Neuronal stem cell (in vitro differentiated cells): Measurements from ENCODE around the gene TPST1.

Source experiments
- DNase-seq: peaks from one replicate; pipeline ENCODE4 v3.0.0-alpha.2; 2013; ENCODE audit warnings: low spot score
- H2AFZ ChIP-seq: one replicate; pipeline ENCODE4 v1.6.1; 2013; ENCODE audit warnings: mild to moderate bottlenecking, low read length, inconsistent platforms
- H2AK5ac ChIP-seq: 2 replicates; pipeline ENCODE4 v1.6.1; 2013; ENCODE audit warnings: low read depth, mild to moderate bottlenecking, inconsistent platforms, low read length, moderate library complexity, mixed read lengths
- H2BK120ac ChIP-seq: 2 replicates; pipeline ENCODE4 v1.6.1; 2013; ENCODE audit warnings: low read depth, mild to moderate bottlenecking, inconsistent platforms, low read length, moderate library complexity, mixed read lengths
- H2BK12ac ChIP-seq: one replicate; pipeline ENCODE4 v1.6.1; 2013; ENCODE audit warnings: low read length, inconsistent platforms
- H2BK15ac ChIP-seq: 2 replicates; pipeline ENCODE4 v1.6.1; 2013; ENCODE audit warnings: mild to moderate bottlenecking, low read length, inconsistent platforms, mixed read lengths
- H2BK5ac ChIP-seq: one replicate; pipeline ENCODE4 v1.6.1; 2013; ENCODE audit warnings: inconsistent platforms, mild to moderate bottlenecking, low read length, moderate library complexity
- H3K14ac ChIP-seq: one replicate; pipeline ENCODE4 v1.6.1; 2013; ENCODE audit warnings: low read length, inconsistent platforms
- H3K18ac ChIP-seq: 2 replicates; pipeline ENCODE4 v1.6.1; 2013; ENCODE audit warnings: low read length, inconsistent platforms
- H3K23ac ChIP-seq: 2 replicates; pipeline ENCODE4 v1.6.1; 2013; ENCODE audit warnings: low read depth, mild to moderate bottlenecking, mixed read lengths, low read length, inconsistent platforms; ENCODE audit not compliant: poor library complexity
- H3K27ac ChIP-seq: replicated peaks from 3 replicates; pipeline ENCODE4 v1.5.1; 2013; ENCODE audit warnings: low read length, inconsistent platforms
- H3K27me3 ChIP-seq, 3 experiments: 2 replicates each; pipeline ENCODE4 v1.6.1; 2013; ENCODE audit warnings: low read length in 3 of 3, mild to moderate bottlenecking in 2 of 3, inconsistent platforms in 1 of 3, low read depth in 1 of 3, mixed read lengths in 1 of 3, moderate library complexity in 1 of 3; ENCODE audit not compliant: control insufficient read depth in 3 of 3, insufficient read depth in 3 of 3
- H3K36me3 ChIP-seq, 2 donors: replicated peaks in 1 of 2; 2 replicates each; pipeline ENCODE4 v1.6.1; 2013; ENCODE audit warnings: low read length in 2 of 2; ENCODE audit not compliant: control insufficient read depth in 2 of 2, insufficient read depth in 2 of 2
- H3K4ac ChIP-seq: 2 replicates; pipeline ENCODE4 v1.6.1; 2013; ENCODE audit warnings: inconsistent platforms, mild to moderate bottlenecking, low read length, moderate library complexity
- H3K4me1 ChIP-seq, 2 donors: 1 replicate in 1 of 2; 2 replicates in 1 of 2; pipeline ENCODE4 v1.6.1; 2013; ENCODE audit warnings: low read length in 2 of 2, low read depth in 1 of 2; ENCODE audit not compliant: control insufficient read depth in 2 of 2, insufficient read depth in 1 of 2
- H3K4me2 ChIP-seq: one replicate; pipeline ENCODE4 v1.6.1; 2013; ENCODE audit warnings: mild to moderate bottlenecking, low read length, inconsistent platforms; ENCODE audit not compliant: insufficient read depth, poor library complexity, severe bottlenecking
- H3K4me3 ChIP-seq, 2 donors: 2 replicates each; pipeline ENCODE4 v1.5.1; 2013; ENCODE audit warnings: low read length in 2 of 2, mild to moderate bottlenecking in 2 of 2, inconsistent platforms in 1 of 2, moderate library complexity in 1 of 2
- H3K79me1 ChIP-seq: one replicate; pipeline ENCODE4 v1.6.1; 2013; ENCODE audit warnings: low read depth, mild to moderate bottlenecking, inconsistent platforms, low read length, moderate library complexity
- H3K9ac ChIP-seq: one replicate; pipeline ENCODE4 v1.6.1; 2013; ENCODE audit warnings: mild to moderate bottlenecking, low read depth, low read length, inconsistent platforms; ENCODE audit not compliant: poor library complexity
- H3K9me3 ChIP-seq, 2 donors: replicated peaks in 1 of 2; 2 replicates each; pipeline versions ENCODE3 to v1.6.1; 2013; ENCODE audit warnings: low read length in 2 of 2, mild to moderate bottlenecking in 2 of 2, inconsistent platforms in 1 of 2, low read depth in 1 of 2, mixed read lengths in 1 of 2, moderate library complexity in 1 of 2; ENCODE audit not compliant: control insufficient read depth in 2 of 2, insufficient read depth in 1 of 2
- H4K8ac ChIP-seq: one replicate; pipeline ENCODE4 v1.6.1; 2013; ENCODE audit warnings: low read depth, mild to moderate bottlenecking, inconsistent platforms, low read length, moderate library complexity
- H4K91ac ChIP-seq: one replicate; pipeline ENCODE4 v1.6.1; 2013; ENCODE audit warnings: low read length, low read depth, mild to moderate bottlenecking, inconsistent platforms; ENCODE audit not compliant: poor library complexity
- WGBS, 2 donors: extraction: QIAGEN DNeasy Blood & Tissue Kit; methylation state at CpG; one replicate each; pipeline ENCODE4 v1.1.7; 2013; ENCODE audit warnings: missing lambda C conversion rate in 2 of 2, mixed read lengths in 1 of 2; ENCODE audit not compliant: insufficient read length in 2 of 2, insufficient replicate concordance in 1 of 2; ENCODE audit errors: extremely low coverage in 2 of 2; 5-methylcytosine and 5-hydroxymethylcytosine counted together

The TPST1 gene

DNA sequence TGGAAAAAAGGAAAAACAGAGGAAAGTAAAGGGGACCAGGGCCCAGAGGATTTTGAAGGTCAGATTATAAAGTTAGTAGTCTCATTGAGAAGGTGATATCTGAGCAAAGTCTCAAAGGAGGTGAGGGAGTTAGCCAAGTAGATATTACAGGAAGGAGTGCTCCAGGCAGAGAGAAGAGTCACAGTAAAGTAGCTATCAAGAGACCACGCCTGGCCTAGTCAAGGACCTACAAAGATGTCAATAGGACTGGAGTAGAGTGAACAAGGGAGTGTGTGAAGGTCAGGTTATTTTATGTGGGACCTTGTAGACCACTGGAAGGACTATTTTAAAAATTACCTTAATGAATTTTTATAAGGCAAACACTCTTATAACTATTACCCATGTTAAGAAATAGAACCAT lies 64.8 kb downstream of the TPST1 start:
- no peaks in the 10 kb centered on the region for H3K27me3 ChIP-seq
- WGBS, 2 donors, result no CpG with 5 or more reads among the region's 1 CpG
- H4K8ac ChIP-seq, result no peak overlapping the region
- H2AK5ac ChIP-seq, result no peak overlapping the region
- H3K4me3 ChIP-seq, result no peak overlapping the region
- H3K18ac ChIP-seq, result no peak overlapping the region
- H3K23ac ChIP-seq, result no peak overlapping the region
- no peak overlapping the region for H2BK5ac ChIP-seq
- H3K9me3 ChIP-seq, result peaks cover 1 to 19% of the 10 kb centered on the region in 2 donors
- H3K14ac ChIP-seq, result no peak overlapping the region
- no peaks in the 10 kb centered on the region for H3K79me1 ChIP-seq
- no peak overlapping the region for H3K9ac ChIP-seq
- no peaks in the 10 kb centered on the region for H3K4me1 ChIP-seq
- no peak overlapping the region for H2BK120ac ChIP-seq
- no peak overlapping the region for H2AFZ ChIP-seq
- no peak overlapping the region for H2BK15ac ChIP-seq
- H4K91ac ChIP-seq, result no peak overlapping the region
- no peak overlapping the region for H3K4ac ChIP-seq
- peaks cover 0 to 3% of the 10 kb centered on the region in 2 donors for H3K36me3 ChIP-seq
- no peak overlapping the region for H3K27ac ChIP-seq
- H3K4me2 ChIP-seq, result no peak overlapping the region
- H2BK12ac ChIP-seq, result no peak overlapping the region
- no peak for DNase-seq

DNA sequence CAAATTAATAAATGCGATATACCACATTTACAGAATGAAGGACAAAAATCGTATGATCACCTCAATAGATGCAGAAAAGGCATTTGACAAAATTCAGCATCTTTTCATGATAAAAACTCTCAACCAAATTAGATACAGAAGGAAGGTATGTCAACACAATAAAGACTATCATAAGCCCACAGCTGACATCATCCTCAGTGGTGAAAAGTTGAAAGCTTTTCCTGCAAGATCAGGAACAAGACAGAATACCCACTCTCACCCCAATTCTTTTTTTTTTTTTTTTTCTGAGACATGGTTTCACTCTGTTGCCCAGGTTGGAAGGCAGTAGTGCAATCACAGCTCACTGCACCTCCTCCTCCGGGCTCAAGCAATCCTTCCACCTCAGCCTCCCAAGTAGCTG lies 67.2 kb downstream of the TPST1 start:
- H3K4me3 ChIP-seq, result no peak overlapping the region
- no peak overlapping the region for H3K4me2 ChIP-seq
- H3K9me3 ChIP-seq, result no peaks in the 10 kb centered on the region
- H4K8ac ChIP-seq, result no peak overlapping the region
- no peak overlapping the region for H2BK12ac ChIP-seq
- H3K18ac ChIP-seq, result no peak overlapping the region
- no peaks in the 10 kb centered on the region for H3K79me1 ChIP-seq
- H2BK15ac ChIP-seq, result no peak overlapping the region
- no peak overlapping the region for H3K9ac ChIP-seq
- no peak overlapping the region for H4K91ac ChIP-seq
- no peak overlapping the region for H2AFZ ChIP-seq
- H3K4me1 ChIP-seq, result no peaks in the 10 kb centered on the region
- no peak overlapping the region for H2BK5ac ChIP-seq
- no peak overlapping the region for H3K14ac ChIP-seq
- H3K36me3 ChIP-seq, result peaks cover 0 to 6% of the 10 kb centered on the region in 2 donors
- no peaks in the 10 kb centered on the region for H3K27me3 ChIP-seq
- H2AK5ac ChIP-seq, result no peak overlapping the region
- WGBS, 2 donors, result no CpG with 5 or more reads among the region's 3 CpGs
- DNase-seq, result no peak
- no peak overlapping the region for H2BK120ac ChIP-seq
- no peak overlapping the region for H3K4ac ChIP-seq
- no peak overlapping the region for H3K27ac ChIP-seq
- no peak overlapping the region for H3K23ac ChIP-seq

- no peaks in the 10 kb centered on the region for H3K27me3 ChIP-seq
- H3K4me2 ChIP-seq, result no peak overlapping the region
- WGBS, 2 donors, result no CpG with 5 or more reads among the region's 3 CpGs
- H3K27ac ChIP-seq, result no peak overlapping the region
- H3K9ac ChIP-seq, result no peak overlapping the region
- H2BK15ac ChIP-seq, result no peak overlapping the region
- H3K4me3 ChIP-seq, result no peak overlapping the region
- no peak overlapping the region for H3K14ac ChIP-seq
- no peak overlapping the region for H2AK5ac ChIP-seq
- no peak overlapping the region for H4K8ac ChIP-seq
- H4K91ac ChIP-seq, result no peak overlapping the region
- no peak overlapping the region for H3K18ac ChIP-seq
- H2BK5ac ChIP-seq, result no peak overlapping the region
- no peaks in the 10 kb centered on the region for H3K79me1 ChIP-seq
- no peak overlapping the region for H2BK12ac ChIP-seq
- peaks cover 0 to 6% of the 10 kb centered on the region in 2 donors for H3K36me3 ChIP-seq
- DNase-seq, result no peak
- peaks cover 0 to 2% of the 10 kb centered on the region in 2 donors for H3K4me1 ChIP-seq
- H3K4ac ChIP-seq, result no peak overlapping the region
- no peaks in the 10 kb centered on the region for H3K9me3 ChIP-seq
- no peak overlapping the region for H3K23ac ChIP-seq
- no peak overlapping the region for H2AFZ ChIP-seq
- H2BK120ac ChIP-seq, result no peak overlapping the region
Measured at GRCh38 chr7:66276363-66276762, 71.2 kb downstream of the TPST1 start.

GRCh38 chr7:66277492-66277891 lies 72.4 kb downstream of the TPST1 start:
- Histone ChIP-seq H4K91ac (no peak overlapping the region), H3K4me2 (no peak overlapping the region), H2AFZ (no peak overlapping the region), H2BK120ac (no peak overlapping the region), H3K27me3 (no peaks in the 10 kb centered on the region), H2BK12ac (no peak overlapping the region), H2BK15ac (no peak overlapping the region), H3K4me1 (peaks cover 0 to 4% of the 10 kb centered on the region in 2 donors), H3K9me3 (no peaks in the 10 kb centered on the region), H3K14ac (no peak overlapping the region), H3K23ac (no peak overlapping the region), H3K18ac (no peak overlapping the region), H3K79me1 (no peaks in the 10 kb centered on the region), H2BK5ac (no peak overlapping the region), H3K4me3 (no peak overlapping the region), H3K27ac (no peak overlapping the region), H2AK5ac (no peak overlapping the region), H3K4ac (no peak overlapping the region), H3K9ac (no peak overlapping the region), H3K36me3 (peaks cover 0 to 6% of the 10 kb centered on the region in 2 donors), H4K8ac (no peak overlapping the region)
- DNase-seq, result no peak
